ENCODE results near the gene VAV2.

- TF ChIP-seq CTCF (IDR thresholded peaks at IDR 0.05) (no peak), ZFX (IDR thresholded peaks at IDR 0.05; ENCODE audit: borderline replicate concordance) (no peak)
Measured at GRCh38 chr9:133728856-133729616, 263.1 kb downstream of the VAV2 start.
